Medulla oblongata (tissue), 1 donor: ENCODE data around the gene SELENOO.

Experiments used
- DNase-seq: peaks from one replicate; pipeline ENCODE4 v3.0.0-alpha.2; 2015; ENCODE audit errors: extremely low spot score

Gene SELENOO

GRCh38 chr22:50232481-50233151 lies 31.8 kb downstream of the SELENOO start:
- DNase-seq = no peak

GRCh38 chr22:50233223-50233622 lies 32.4 kb downstream of the SELENOO start:
- DNase-seq = no peak

GRCh38 chr22:50236731-50237409 lies 36.1 kb downstream of the SELENOO start:
- no peak for DNase-seq

- DNase-seq = no peak
Measured at GRCh38 chr22:50238755-50239154, 37.9 kb downstream of the SELENOO start.

GRCh38 chr22:50242406-50242949 lies 41.7 kb downstream of the SELENOO start:
- no peak for DNase-seq

GRCh38 chr22:50243685-50244419 lies 43.0 kb downstream of the SELENOO start:
- DNase-seq = no peak

GRCh38 chr22:50244420-50245213 lies 43.8 kb downstream of the SELENOO start, which contains the start of gene TUBGCP6:
TUBGCP6 (minus strand) TSS chr22:50245023; CDS start chr22:50244459, 564 bp downstream.
- DNase-seq = peak; percentile 96

- DNase-seq = no peak
Measured at GRCh38 chr22:50245214-50246072, 44.6 kb downstream of the SELENOO start.

GRCh38 chr22:50246242-50247175 lies 45.7 kb downstream of the SELENOO start:
- DNase-seq = no peak

- no peak for DNase-seq
Measured at GRCh38 chr22:50247748-50248147, 46.9 kb downstream of the SELENOO start.

- DNase-seq = no peak
Measured at GRCh38 chr22:50248196-50249081, 47.6 kb downstream of the SELENOO start.

- DNase-seq = no peak
Measured at GRCh38 chr22:50249341-50250248, 48.8 kb downstream of the SELENOO start.

- DNase-seq = no peak
Measured at GRCh38 chr22:50250249-50250554, 49.4 kb downstream of the SELENOO start.

- no peak for DNase-seq
Measured at GRCh38 chr22:50250555-50251476, 50.0 kb downstream of the SELENOO start, which contains the start of gene HDAC10. HDAC10 (minus strand) TSS chr22:50251265; CDS start chr22:50251032, 233 bp downstream.

- no peak for DNase-seq
Measured at GRCh38 chr22:50251477-50252081, 50.8 kb downstream of the SELENOO start.
